GM21515 (cell line): ENCODE results near the gene PSD4.

Experiments used
- ATAC-seq: cut with Tn5 transposase; IDR thresholded peaks from one replicate; pipeline ENCODE4 v1.9.1; 2021; ENCODE audit not compliant: unreplicated experiment

The PSD4 gene

DNA sequence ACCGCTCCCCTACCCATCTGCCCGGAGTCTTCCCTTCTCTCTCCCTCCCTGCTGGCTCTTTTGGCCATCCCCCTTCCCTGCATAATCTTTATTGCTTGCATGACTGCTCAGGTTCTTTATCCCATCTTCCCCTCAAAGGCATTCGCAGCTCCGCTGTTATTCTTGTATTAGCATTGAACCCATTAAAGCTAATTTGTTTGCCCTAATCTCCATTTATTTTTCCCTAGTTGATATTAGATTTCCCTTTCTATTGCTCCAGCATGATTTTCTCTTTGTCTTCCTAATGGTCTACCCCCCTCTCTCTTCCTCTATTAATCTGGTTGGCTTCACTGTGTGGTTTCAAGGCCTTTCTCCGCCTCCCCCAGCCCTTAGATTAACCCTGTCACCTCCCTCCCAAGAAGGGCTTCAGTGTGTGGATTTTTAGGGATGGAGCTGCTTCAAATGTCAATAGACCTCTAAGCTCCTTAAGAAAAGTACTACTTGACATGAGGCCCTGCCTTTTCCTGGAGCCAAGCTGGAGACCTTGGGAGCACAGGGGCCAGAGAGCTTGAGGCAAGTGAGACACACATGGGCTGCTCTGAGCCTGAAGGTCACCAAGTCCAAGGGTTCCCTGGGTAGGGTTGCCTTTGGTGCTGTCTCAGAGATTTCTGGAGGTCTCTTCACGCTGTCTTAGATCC lies 84.8 kb downstream of the PSD4 start:
- no peak for ATAC-seq
